ENCODE results near the gene EML4.

DNA sequence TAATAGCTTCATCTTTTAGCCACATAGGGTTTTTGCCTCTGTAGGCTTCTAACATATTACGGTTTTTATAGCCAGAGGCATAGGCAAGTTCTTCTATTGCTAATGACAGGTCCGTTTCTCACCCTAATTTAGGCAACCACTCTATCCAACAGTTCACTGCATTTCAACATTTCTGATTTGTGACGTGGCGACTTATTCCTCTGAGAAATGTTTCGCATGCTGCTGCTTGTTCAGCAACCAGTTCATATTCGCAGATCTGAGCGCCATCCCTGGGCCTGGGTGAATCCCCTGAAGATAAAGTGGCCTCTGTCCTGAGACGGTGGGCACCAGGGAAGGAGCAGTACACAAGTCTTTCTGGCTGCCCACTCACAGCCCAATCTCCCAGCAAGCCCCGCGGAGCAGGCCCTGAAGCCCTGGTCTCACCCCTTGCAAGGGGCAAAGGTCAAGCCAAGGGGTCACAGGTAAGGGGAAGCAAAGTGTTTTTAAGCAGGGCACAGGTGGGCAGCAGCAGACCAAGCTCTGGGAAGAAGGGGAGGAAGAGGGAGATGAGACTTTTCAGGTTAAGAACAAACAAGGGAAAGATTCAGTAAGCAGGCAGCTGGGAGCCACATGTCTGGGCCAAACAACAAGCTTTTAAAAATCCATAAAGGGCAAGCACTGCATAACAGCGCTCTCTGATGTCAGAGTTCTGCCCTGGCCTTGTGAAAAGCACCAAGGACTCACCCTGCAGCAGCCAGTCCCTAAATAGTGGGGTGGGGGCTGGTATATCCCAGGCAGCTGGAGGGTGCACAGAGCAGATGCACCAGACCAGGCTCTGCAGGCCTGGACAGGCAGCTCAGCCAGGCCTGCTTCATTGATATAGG lies 202.7 kb downstream of the EML4 start:
- TF ChIP-seq TAF1 (IDR thresholded peaks at IDR 0.05; ENCODE audit: borderline replicate concordance, low read depth, low read length) (no peak), YY1 (IDR thresholded peaks at IDR 0.05; ENCODE audit: low read depth) (no peak), ELF1 (IDR thresholded peaks at IDR 0.05) (no peak), FOXM1 (IDR thresholded peaks at IDR 0.05; ENCODE audit: low read depth) (no peak), RFX5 (IDR thresholded peaks at IDR 0.05; ENCODE audit: low read length) (no peak), POLR2AphosphoS5 (IDR thresholded peaks at IDR 0.05; ENCODE audit: low read depth, low read length) (no peak), EZH2phosphoT487 (IDR thresholded peaks at IDR 0.05; ENCODE audit: borderline replicate concordance, low read depth) (no peak), EP300 (IDR thresholded peaks at IDR 0.05; ENCODE audit: borderline replicate concordance in 1 of 2, low read depth in 1 of 2, low read length in 1 of 2) (peak in 1 of 2 experiments; percentile 98; a peak in 2 of 4 replicates), MXI1 (IDR thresholded peaks at IDR 0.05; ENCODE audit: low read depth, low read length) (no peak; the same call in 1 of the 2 replicates), TEAD4 (IDR thresholded peaks at IDR 0.05; ENCODE audit: borderline replicate concordance, insufficient read depth) (no peak)
- TF ChIP-seq, protein P1, sequence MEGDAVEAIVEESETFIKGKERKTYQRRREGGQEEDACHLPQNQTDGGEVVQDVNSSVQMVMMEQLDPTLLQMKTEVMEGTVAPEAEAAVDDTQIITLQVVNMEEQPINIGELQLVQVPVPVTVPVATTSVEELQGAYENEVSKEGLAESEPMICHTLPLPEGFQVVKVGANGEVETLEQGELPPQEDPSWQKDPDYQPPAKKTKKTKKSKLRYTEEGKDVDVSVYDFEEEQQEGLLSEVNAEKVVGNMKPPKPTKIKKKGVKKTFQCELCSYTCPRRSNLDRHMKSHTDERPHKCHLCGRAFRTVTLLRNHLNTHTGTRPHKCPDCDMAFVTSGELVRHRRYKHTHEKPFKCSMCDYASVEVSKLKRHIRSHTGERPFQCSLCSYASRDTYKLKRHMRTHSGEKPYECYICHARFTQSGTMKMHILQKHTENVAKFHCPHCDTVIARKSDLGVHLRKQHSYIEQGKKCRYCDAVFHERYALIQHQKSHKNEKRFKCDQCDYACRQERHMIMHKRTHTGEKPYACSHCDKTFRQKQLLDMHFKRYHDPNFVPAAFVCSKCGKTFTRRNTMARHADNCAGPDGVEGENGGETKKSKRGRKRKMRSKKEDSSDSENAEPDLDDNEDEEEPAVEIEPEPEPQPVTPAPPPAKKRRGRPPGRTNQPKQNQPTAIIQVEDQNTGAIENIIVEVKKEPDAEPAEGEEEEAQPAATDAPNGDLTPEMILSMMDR (IDR thresholded peaks at IDR 0.05): no peak
- TF ChIP-seq, protein P2, sequence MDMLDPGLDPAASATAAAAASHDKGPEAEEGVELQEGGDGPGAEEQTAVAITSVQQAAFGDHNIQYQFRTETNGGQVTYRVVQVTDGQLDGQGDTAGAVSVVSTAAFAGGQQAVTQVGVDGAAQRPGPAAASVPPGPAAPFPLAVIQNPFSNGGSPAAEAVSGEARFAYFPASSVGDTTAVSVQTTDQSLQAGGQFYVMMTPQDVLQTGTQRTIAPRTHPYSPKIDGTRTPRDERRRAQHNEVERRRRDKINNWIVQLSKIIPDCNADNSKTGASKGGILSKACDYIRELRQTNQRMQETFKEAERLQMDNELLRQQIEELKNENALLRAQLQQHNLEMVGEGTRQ (IDR thresholded peaks at IDR 0.05; ENCODE audit: borderline replicate concordance, low read depth, low read length): no peak
- TF ChIP-seq, protein P3, sequence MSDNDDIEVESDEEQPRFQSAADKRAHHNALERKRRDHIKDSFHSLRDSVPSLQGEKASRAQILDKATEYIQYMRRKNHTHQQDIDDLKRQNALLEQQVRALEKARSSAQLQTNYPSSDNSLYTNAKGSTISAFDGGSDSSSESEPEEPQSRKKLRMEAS (IDR thresholded peaks at IDR 0.05; ENCODE audit: low read depth): no peak

Data from SK-N-SH (cell line).